ENCODE data around the gene EOLA1.
"Not testable (repeated sequence)": the region's sequence is repeated elsewhere in the genome, so short reads cannot be mapped to it uniquely, and the experiment has no call there.

EOLA1 gene

GRCh38 chrX:149497054-149497453 lies 43.8 kb upstream of the EOLA1 start:
- DNase-seq (ENCODE audit: low read depth), result no peak
- no peak overlapping the region for H3K4me3 ChIP-seq (replicated peaks; ENCODE audit: low read depth, low read length)
- no peak for TF ChIP-seq CTCF (IDR thresholded peaks at IDR 0.05; ENCODE audit: low read length, missing control alignments)

- DNase-seq (ENCODE audit: low read depth), result no peak
- no peak overlapping the region for H3K4me3 ChIP-seq (replicated peaks; ENCODE audit: low read depth, low read length)
Observed at GRCh38 chrX:149497626-149498025, 43.2 kb upstream of the EOLA1 start.

GRCh38 chrX:149498767-149499166 lies 42.0 kb upstream of the EOLA1 start:
- TF ChIP-seq CTCF (IDR thresholded peaks at IDR 0.05; ENCODE audit: low read length, missing control alignments), result no peak
- no peak for DNase-seq (ENCODE audit: low read depth)
- H3K4me3 ChIP-seq (replicated peaks; ENCODE audit: low read depth, low read length), result no peak overlapping the region

More at GRCh38 chrX:149497626-149498025, 43.2 kb upstream of the EOLA1 start:
- no peak for TF ChIP-seq CTCF (IDR thresholded peaks at IDR 0.05; ENCODE audit: low read length, missing control alignments)

- no peak for TF ChIP-seq CTCF (IDR thresholded peaks at IDR 0.05; ENCODE audit: low read length, missing control alignments)
- H3K4me3 ChIP-seq (replicated peaks; ENCODE audit: low read depth, low read length), result no peak overlapping the region
- no peak for DNase-seq (ENCODE audit: low read depth)
Observed at GRCh38 chrX:149499766-149500165, 41.0 kb upstream of the EOLA1 start.

GRCh38 chrX:149502923-149503322 lies 37.9 kb upstream of the EOLA1 start:
- DNase-seq (ENCODE audit: low read depth); H3K4me3 ChIP-seq (replicated peaks; ENCODE audit: low read depth, low read length): not testable (repeated sequence)

GRCh38 chrX:149503446-149503845 lies 37.4 kb upstream of the EOLA1 start:
- H3K4me3 ChIP-seq (replicated peaks; ENCODE audit: low read depth, low read length), result not testable (repeated sequence)
- DNase-seq (ENCODE audit: low read depth), result peak; percentile 63

GRCh38 chrX:149504226-149504914 lies 36.4 kb upstream of the EOLA1 start:
- DNase-seq (ENCODE audit: low read depth), result no peak
- no peak for TF ChIP-seq CTCF (IDR thresholded peaks at IDR 0.05; ENCODE audit: low read length, missing control alignments)
- H3K4me3 ChIP-seq (replicated peaks; ENCODE audit: low read depth, low read length), result peak overlapping the region; percentile 65

GRCh38 chrX:149504915-149505651 lies 35.7 kb upstream of the EOLA1 start, which contains the start of gene IDS:
Gene IDS (minus strand): TSS chrX:149505306. CDS start chrX:149505137, 169 bp downstream.
- peak within 1 kb of the TSS; percentile 65 for H3K4me3 ChIP-seq (replicated peaks; ENCODE audit: low read depth, low read length)
- TF ChIP-seq CTCF (IDR thresholded peaks at IDR 0.05; ENCODE audit: low read length, missing control alignments), result no peak
- DNase-seq (ENCODE audit: low read depth), result peak; percentile 84
